GM23338 (cell line): Measurements from ENCODE around the gene DRC1. TPM values are rescaled to one million over a fixed set of nuclear protein-coding genes. Genes with fewer than 3 reads are reported as not detected.

Experiments used
- JUNB ChIP-seq: IDR thresholded peaks from one replicate; pipeline ENCODE4 v1.6.1; 2016; ENCODE audit warnings: antibody characterized with exemption; ENCODE audit not compliant: unreplicated experiment
- ZNF114 ChIP-seq: fragments of 250-450 bp; sonication (Bioruptor Pico); IDR thresholded peaks from 2 replicates; pipeline ENCODE4 v1.5.0; 2020; ENCODE audit warnings: mild to moderate bottlenecking, moderate library complexity
- polyA plus RNA-seq: library from polyadenylated mRNA; unstranded; fragments of >200 nt; fragmentation: Nextera tagmentation; extraction: Ambion mirVana; gene quantifications from 2 replicates; pipeline ENCODE4 v1.2.1, GENCODE V29; 2016
- total RNA-seq: library from RNA; depleted of rRNA; stranded (reverse); fragments of >200 nt; shearing (Covaris generic); gene quantifications from 2 replicates; pipeline ENCODE4 v1.2.3, GENCODE V29; 2014
- TF ChIP-seq, protein P1 (sequence below): IDR thresholded peaks from one replicate; pipeline ENCODE4 v1.6.1; 2018; ENCODE audit warnings: antibody characterized with exemption; ENCODE audit not compliant: unreplicated experiment
- TF ChIP-seq, protein P2 (sequence below): fragments of 250-450 bp; sonication (Bioruptor Pico); IDR thresholded peaks from 2 replicates; pipeline ENCODE4 v1.5.0; 2020; ENCODE audit warnings: mild to moderate bottlenecking, moderate library complexity

Gene DRC1
- total and polyA plus RNA-seq, 2 experiments from 2014 or later, result 0.45 TPM; not detected in 1

DNA sequence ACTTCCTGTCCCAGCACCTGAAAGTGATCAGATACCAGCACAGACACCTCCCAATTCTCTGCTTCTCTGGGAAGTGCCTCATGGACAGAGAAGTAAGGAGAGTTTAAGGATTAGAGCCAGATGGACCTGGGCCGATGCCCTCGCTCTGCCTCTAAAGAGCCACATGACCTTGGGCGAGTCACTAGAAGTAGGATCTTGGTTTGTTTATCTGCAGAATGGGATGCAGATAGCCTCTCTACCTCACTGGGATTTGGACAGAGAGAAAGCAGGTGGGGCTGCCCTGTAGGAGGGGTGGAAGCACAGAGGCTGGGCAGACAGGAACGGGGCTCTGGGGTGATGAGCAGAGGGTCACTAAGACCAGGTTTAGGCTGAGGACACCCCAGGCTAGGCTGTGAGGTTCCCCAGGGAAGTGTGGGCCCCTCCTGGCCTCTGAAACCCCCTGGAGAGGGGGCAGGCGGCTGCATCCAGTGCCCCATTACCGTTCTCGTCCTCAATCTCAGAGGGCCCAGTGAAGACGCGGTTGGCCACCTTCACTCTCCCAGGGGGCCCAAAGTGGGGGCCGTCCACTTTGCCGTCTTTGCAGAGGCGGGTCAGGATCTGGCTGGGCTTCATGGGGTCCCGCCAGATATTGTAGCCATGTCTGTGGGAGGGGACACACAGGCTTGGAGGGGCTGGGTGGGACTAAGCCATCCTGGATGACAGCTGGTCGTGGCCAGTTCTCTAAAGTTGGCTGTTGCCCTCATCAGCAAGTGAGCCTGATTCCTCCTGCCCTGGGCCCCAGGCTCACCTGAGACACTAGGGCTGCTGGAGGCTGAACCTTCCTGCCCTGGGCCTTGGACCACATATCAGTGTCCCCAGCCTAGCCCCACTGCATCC is 62.9 kb downstream of the DRC1 start (continued):
- TF ChIP-seq, protein P1, sequence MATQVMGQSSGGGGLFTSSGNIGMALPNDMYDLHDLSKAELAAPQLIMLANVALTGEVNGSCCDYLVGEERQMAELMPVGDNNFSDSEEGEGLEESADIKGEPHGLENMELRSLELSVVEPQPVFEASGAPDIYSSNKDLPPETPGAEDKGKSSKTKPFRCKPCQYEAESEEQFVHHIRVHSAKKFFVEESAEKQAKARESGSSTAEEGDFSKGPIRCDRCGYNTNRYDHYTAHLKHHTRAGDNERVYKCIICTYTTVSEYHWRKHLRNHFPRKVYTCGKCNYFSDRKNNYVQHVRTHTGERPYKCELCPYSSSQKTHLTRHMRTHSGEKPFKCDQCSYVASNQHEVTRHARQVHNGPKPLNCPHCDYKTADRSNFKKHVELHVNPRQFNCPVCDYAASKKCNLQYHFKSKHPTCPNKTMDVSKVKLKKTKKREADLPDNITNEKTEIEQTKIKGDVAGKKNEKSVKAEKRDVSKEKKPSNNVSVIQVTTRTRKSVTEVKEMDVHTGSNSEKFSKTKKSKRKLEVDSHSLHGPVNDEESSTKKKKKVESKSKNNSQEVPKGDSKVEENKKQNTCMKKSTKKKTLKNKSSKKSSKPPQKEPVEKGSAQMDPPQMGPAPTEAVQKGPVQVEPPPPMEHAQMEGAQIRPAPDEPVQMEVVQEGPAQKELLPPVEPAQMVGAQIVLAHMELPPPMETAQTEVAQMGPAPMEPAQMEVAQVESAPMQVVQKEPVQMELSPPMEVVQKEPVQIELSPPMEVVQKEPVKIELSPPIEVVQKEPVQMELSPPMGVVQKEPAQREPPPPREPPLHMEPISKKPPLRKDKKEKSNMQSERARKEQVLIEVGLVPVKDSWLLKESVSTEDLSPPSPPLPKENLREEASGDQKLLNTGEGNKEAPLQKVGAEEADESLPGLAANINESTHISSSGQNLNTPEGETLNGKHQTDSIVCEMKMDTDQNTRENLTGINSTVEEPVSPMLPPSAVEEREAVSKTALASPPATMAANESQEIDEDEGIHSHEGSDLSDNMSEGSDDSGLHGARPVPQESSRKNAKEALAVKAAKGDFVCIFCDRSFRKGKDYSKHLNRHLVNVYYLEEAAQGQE, result no peak
- TF ChIP-seq, protein P2, sequence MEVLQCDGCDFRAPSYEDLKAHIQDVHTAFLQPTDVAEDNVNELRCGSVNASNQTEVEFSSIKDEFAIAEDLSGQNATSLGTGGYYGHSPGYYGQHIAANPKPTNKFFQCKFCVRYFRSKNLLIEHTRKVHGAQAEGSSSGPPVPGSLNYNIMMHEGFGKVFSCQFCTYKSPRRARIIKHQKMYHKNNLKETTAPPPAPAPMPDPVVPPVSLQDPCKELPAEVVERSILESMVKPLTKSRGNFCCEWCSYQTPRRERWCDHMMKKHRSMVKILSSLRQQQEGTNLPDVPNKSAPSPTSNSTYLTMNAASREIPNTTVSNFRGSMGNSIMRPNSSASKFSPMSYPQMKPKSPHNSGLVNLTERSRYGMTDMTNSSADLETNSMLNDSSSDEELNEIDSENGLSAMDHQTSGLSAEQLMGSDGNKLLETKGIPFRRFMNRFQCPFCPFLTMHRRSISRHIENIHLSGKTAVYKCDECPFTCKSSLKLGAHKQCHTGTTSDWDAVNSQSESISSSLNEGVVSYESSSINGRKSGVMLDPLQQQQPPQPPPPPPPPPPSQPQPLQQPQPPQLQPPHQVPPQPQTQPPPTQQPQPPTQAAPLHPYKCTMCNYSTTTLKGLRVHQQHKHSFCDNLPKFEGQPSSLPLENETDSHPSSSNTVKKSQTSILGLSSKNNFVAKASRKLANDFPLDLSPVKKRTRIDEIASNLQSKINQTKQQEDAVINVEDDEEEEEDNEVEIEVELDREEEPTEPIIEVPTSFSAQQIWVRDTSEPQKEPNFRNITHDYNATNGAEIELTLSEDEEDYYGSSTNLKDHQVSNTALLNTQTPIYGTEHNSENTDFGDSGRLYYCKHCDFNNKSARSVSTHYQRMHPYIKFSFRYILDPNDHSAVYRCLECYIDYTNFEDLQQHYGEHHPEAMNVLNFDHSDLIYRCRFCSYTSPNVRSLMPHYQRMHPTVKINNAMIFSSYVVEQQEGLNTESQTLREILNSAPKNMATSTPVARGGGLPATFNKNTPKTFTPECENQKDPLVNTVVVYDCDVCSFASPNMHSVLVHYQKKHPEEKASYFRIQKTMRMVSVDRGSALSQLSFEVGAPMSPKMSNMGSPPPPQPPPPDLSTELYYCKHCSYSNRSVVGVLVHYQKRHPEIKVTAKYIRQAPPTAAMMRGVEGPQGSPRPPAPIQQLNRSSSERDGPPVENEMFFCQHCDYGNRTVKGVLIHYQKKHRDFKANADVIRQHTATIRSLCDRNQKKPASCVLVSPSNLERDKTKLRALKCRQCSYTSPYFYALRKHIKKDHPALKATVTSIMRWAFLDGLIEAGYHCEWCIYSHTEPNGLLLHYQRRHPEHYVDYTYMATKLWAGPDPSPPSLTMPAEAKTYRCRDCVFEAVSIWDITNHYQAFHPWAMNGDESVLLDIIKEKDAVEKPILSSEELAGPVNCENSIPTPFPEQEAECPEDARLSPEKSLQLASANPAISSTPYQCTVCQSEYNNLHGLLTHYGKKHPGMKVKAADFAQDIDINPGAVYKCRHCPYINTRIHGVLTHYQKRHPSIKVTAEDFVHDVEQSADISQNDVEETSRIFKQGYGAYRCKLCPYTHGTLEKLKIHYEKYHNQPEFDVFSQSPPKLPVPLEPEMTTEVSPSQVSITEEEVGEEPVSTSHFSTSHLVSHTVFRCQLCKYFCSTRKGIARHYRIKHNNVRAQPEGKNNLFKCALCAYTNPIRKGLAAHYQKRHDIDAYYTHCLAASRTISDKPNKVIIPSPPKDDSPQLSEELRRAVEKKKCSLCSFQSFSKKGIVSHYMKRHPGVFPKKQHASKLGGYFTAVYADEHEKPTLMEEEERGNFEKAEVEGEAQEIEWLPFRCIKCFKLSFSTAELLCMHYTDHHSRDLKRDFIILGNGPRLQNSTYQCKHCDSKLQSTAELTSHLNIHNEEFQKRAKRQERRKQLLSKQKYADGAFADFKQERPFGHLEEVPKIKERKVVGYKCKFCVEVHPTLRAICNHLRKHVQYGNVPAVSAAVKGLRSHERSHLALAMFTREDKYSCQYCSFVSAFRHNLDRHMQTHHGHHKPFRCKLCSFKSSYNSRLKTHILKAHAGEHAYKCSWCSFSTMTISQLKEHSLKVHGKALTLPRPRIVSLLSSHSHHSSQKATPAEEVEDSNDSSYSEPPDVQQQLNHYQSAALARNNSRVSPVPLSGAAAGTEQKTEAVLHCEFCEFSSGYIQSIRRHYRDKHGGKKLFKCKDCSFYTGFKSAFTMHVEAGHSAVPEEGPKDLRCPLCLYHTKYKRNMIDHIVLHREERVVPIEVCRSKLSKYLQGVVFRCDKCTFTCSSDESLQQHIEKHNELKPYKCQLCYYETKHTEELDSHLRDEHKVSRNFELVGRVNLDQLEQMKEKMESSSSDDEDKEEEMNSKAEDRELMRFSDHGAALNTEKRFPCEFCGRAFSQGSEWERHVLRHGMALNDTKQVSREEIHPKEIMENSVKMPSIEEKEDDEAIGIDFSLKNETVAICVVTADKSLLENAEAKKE (CRISPR knock-in tag), result no peak
- TF ChIP-seq JUNB (no peak), ZNF114 (CRISPR knock-in tag) (no peak)
